ENCODE results near the gene CLEC3B.

- TF ChIP-seq CTCF (IDR thresholded peaks at IDR 0.05) (no peak), EZH2 (IDR thresholded peaks at IDR 0.05; ENCODE audit: borderline replicate concordance, insufficient read depth, low read depth, low read length, poor library complexity, severe bottlenecking) (no peak)
Observed at GRCh38 chr3:45055411-45056143, 29.5 kb downstream of the CLEC3B start.

Measured in B cell (primary cell).